DMS114 treated with DMSO at 0.1 percent for 48 hours (cell line): ENCODE measurements around the gene AGAP3.
A peak's percentile ranks its signal among the peaks of the same experiment; 100 is the strongest.

Experiments
- DNase-seq: peaks from one replicate; lab custom pipeline; 2025; ENCODE audit not compliant: unreplicated experiment; lab: John Stamatoyannopoulos, UW

The AGAP3 gene

DNA sequence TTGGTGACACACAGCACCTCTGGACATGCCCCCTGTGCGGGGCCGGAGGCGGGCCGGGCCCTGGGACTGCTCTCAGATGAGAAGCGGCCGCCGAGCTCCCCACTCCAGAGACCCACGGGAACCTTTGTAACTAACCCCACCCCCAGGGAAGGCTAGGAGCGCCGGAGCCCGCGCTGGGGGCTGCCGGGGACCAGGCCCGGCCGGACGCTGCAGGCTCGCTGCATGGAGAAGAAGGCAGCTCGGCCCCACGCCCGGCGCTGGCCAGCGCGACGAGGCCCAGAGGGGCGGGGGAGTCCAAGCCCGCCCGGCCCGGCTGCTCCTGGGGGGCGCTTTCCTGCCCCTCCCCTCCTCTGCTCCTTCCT lies 36.5 kb downstream of the AGAP3 start:
- no peak for DNase-seq

GRCh38 chr7:151123158-151123821 lies 37.0 kb downstream of the AGAP3 start:
- no peak for DNase-seq

DNA sequence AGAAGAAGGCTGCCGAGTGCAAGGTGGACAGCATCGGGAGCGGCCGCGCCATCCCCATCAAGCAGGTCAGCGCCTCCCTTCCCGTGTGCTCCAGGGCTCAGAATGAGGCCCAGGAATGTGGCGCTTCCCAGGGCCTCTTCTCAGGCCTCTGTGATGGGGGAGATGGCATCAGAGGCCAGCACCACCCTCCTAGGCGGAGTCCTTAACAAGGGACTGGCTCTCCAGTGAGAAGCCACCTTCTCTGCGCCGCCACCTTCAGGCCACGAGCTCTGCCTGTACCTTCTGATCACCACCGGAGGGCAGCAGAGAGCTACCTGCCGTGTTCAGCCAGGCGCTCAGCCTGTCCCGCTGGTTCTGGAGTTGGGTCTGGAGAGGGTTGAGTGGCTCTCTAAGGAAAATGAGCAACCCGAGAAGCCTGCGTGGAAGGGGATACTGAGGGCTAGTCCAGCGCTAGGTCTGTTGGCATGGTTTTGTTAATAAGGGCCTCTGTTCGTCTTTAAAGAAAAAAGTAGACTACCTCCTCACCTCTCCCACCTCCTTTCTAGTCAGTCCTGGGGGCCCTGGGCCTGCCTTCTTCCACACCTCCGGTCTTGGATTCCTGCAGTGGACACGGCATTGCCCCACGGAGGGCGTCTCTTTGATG lies 37.7 kb downstream of the AGAP3 start:
- peak; percentile 70 for DNase-seq

DNA sequence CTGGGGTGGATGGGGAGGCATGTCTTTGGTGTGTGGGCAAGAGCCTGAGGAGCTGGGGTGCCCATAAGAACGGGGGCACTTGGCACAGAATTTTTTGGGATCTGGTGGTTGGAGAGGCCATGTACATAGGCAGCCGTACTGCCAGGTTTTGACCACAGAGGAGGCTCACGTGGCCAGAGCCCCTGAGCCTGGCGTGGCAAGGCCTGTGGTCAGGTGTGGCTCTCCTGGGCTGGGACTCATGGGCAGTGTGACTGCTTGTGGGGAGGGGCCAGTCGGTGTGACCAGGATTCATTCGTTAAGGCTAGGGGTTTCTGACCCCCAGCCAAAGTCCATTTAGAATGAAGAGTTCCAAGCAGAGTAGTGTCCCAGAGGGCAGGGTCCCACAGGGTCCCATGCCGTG lies 38.2 kb downstream of the AGAP3 start:
- DNase-seq = no peak

GRCh38 chr7:151124899-151125399 lies 38.7 kb downstream of the AGAP3 start:
- no peak for DNase-seq

DNA sequence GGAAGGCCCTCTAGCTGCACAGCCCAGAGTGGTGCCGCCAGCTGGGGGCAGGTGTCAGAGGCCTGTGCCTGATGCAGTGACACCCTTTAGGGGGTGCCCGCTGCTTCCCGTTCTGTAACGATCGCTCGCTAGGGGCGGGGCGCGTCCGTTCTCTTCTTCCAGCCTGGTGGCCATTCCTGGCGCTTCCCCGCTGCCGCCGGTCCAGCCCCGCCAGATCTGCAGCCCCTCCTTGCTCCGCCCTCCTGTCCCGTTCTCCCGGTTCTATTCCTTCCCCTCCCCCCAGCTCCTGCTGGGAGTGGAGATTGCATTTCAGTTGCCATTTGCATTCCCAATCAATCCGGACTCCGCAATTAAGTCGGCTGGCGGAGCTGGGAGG lies 39.2 kb downstream of the AGAP3 start:
- no peak for DNase-seq

DNA sequence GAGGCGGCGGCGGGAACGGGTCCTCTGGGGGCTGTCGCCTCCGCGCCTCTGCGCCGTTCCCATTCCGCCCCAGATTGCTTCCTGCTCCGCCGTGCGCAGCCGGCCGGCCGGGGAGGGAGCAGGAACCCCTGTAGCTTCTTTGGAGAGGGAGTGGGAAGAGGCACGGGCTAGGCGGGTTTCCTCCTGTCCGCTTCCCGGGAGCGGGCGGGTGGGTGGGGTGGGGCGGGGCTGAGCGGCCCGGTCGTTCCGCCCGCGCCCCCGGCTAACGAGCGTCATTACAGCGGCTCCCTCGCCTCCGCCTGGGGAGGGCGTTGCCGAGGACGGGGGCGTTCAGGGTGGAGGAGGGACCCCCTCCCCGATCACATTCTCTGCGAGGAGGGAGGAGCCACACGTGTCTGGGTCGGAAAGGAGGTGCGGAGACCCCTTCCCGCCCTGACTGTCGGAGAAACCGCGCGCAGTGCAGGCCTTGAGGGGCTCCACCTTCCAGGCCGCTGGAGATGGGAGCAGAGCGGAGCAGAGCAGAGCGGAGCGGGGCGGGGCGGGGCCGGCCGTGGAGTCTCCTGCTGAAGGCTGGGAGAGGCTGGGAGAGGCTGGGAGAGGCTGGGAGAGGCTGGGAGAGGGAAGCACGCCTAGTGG lies 39.7 kb downstream of the AGAP3 start:
- DNase-seq = no peak

GRCh38 chr7:151126491-151127137 lies 40.3 kb downstream of the AGAP3 start:
- no peak for DNase-seq

DNA sequence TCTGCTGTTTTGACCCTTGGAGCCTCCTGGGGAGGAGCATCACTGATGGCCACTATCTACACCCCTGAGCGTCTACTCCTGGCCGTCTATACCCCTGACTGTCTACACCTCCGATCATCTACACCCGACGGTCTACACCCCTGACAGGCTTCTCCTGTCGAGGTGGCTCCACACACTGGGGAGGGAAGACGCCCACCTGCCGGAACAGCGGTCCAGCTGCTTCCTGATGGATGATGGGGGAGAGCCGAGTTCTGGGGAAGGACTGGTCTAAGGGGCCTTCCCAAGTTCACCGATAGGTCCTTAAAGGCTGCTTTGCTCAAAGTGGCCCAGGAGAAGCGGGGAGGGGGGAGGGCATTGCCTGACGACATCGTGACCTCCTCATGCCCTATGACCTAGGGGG lies 41.9 kb downstream of the AGAP3 start:
- no peak for DNase-seq

DNA sequence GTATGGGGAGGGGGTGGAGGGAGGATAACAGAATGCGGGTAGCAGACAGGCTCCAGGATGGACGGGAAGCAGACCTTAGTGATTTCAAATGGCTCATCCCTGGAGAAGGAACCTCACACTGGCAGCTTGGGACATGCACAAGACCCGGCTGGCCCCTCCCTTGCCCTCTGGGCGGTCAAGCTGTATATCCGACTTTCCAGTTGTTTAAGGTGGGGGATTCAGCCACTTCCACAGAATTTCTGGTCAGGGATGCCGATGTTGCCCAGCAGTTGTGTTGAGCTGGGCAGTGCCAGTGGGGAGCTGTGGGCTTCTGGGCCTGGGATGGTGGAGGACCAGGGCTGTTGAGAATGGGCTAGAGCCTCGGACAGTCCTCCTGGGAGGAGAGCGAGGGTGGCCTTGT lies 42.4 kb downstream of the AGAP3 start:
- DNase-seq = no peak

DNA sequence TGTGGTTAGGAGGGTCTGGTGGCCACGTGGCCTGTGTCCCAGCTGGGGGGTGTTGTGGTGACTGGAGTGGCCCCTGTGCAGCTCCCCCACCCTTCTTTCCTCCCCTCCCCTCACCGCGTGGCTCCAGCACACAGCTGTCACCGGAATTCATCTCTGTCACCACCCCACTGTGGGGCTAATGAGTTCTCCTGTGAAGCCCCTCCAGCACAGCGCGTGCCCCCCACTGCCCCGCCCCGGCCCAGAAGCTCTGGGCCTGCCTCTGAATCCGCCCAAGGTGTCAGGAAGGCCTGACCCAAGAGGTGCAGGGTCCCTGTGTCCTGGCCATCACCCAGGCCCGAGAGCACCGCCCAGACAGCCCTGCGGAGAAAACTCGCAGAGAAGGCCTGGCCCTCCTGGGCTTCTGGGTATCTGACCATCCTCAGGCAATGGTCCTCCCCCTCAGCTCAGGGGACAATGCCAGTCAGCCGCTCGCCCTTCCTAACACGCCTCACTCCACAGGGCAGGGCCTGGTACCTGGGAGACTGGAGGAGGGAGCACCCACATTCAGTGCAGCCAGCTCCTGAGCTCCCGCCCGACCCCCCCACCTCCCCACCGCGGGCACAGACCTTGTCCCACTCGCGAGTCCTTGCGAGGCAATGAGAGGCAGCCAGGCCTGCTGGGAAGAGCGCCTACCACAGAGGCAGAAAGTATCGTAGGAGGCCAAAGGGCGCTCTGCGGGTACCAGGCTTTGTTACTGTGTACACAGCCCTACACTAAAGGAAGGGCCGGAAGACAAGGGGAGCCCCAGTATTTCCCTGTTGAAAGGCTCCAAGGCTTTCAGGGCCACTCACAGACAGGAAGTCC lies 43.1 kb downstream of the AGAP3 start:
- no peak for DNase-seq

GRCh38 chr7:151129960-151130591 lies 43.8 kb downstream of the AGAP3 start:
- DNase-seq = no peak

DNA sequence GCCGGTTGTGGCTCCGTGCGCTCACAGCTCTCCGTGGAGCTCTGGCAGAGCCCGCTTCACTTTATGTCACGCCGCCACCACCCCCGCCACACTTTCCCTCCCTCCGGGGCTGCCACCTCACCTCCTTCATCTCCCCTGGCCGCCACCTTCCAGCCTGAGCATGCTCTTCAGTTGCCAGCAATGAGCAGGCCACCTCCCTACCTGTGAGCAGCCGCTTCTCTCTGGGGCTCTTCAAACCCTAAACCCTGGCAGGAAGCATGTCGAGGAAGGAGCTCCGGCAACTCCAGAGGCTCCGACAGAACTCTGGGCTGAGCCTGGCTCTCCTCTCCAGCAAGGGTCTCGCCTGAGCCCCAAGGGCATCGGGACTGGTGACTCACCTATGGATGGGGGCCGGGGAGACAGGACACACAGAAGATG lies 44.5 kb downstream of the AGAP3 start:
- DNase-seq = no peak

DNA sequence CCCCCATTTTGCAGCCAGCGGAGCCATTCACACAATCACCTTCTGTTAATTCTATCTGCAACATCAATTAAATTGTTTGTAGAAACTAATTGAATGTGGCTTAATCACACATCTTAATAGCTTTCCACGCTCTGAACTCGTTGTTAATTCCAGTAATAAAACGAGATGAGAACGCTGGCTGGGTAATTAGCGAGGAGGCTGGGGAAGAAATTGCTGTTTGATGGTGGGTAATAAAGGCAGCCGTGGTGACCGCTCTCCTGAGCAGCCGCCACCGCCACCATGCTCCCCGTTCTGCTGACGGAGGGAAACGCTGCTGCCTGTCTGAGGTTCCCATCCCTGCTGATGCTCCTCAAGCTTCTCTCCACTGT lies 44.9 kb downstream of the AGAP3 start:
- DNase-seq = no peak

DNA sequence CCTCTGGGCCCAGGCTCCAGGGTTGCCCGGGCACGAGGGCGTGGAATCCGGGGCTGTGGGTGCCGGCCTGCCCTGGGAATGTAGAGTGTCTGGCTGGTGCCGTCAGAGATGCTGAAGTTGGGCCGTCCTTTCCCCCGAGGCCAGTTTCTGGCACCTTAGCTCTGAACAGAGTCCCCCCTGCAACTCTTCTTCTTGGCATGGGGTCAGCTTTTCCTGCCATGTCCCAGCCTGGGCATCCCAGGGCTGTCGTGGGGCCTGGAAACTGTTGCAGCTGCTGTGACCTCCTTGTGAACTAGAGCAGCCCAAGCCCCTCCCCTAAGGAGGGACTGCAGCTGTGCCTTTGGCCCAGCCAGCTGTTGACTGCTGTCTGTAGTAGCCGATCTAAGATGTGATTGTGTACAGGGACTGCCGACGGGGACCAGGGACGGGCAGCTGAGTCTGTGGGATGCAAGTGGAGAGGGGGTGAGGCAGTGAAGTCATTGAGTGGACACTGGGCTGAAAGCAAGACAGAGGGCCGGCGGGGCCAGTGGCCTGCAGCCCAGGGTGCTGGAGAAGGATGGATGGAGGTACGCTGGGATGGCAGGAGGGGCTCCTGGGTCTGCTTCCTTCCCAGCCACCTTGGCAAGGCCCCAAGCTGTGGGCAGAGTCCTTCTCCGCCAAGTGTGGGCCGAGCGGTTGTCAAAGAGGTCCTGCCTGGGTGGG lies 45.5 kb downstream of the AGAP3 start:
- no peak for DNase-seq

- DNase-seq = no peak
These were observed 46.4 kb downstream of the AGAP3 start for GRCh38 chr7:151132461-151133205.

DNA sequence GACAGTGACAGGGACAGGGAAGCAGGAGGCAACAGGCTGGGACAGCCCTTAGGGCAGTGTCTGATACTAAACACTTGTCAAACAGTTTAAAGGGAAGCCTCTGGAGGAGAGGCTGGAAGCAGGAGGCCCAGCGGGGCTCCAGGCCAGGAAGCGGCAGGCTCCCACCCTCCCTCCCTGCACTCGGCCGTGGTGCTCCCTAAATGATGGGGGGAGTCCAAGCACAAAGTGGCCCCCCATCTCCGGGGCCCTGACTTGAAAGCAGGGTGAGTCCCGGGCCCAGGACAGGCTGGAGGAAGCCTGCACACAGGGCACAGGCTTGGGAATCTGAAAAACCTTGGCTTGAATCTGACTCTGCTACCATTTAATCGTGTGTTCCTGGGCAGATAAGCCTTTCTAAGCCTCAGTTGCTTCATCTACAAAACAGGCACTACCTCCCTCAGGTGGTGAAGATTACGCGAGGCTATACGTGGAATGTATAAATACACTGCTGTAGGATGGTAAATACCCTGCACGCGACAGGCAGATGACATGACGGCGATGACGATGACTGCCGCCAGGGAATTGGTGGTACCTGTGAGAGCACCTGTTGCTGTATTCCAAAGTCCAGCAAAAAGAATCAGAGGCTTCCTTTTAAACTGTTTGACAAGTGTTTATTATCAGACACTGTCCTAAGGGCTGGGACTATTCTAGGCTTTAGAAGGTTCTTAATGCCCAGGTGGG lies 47.2 kb downstream of the AGAP3 start:
- no peak for DNase-seq

DNA sequence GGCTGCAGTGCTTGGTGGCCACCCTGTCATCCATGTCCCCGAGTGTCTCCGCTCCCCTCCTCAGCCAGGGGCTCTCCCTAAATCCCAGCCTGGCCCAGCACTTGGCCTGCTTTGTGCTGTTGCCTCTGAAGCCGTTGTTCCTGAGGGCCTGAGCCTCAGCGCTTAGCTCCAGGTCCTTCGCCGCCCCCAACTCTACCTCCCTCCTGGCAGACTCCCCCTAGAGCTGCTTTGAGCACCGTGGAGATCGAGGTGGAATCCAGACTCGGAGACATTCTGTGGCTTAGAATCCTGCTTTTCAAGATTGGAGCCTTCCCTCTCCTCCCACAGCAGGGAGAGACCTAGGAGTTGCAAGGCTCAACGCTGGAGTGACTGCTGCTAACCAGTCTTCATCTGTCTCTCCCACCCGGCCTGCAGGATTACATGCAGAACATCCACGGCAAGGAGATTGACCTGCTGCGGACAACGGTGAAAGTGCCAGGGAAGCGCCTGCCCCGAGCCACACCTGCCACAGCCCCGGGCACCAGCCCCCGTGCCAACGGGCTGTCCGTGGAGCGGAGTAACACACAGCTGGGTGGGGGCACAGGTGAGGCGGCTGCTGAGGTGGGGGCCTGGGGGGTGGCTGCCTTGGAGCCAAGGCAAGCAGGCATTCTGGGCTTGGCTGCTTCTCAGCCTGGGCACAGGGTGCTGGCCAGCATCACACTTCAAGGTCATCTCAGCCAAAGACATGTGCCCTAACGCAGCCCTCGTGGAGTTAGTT lies 47.9 kb downstream of the AGAP3 start:
- DNase-seq = no peak
